ENCODE data around the gene TMEM239.

Gene TMEM239

DNA sequence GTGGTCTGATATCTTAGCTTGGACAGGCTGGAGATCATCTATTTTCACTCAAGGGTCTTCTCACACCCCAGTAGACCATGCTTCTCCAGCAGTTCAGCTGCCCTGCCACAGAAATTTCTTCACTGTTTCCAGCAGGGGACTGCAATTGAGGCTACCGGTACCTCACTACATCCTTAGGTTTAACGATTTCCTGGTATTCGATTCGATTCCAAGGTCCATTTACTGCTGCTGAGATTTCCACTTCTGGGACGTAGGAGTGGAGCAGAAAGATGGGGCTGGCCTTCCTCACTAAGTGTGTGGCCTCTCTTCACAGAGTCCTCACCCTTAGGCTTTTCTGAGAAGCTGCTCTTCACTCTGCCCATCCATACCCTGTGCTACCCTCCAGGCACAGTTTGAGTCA, 30.5 kb downstream of the TMEM239 start:
- H3K4me3 ChIP-seq (ENCODE audit: low read length, poor library complexity, severe bottlenecking) = no peak overlapping the region
- H3F3A ChIP-seq (ENCODE audit: low read depth) = 0 out of 2 replicates have a peak, but pooled peaks cover under 1% of the 10 kb centered on the region
- peaks cover 17% of the 10 kb centered on the region for H3K4me1 ChIP-seq (ENCODE audit: insufficient read depth, low read length, poor library complexity, severe bottlenecking)
- H3K36me3 ChIP-seq (ENCODE audit: insufficient read depth, low read length) = no peaks in the 10 kb centered on the region
- no peaks in the 10 kb centered on the region for H3K9me3 ChIP-seq (ENCODE audit: insufficient read depth, low read depth, low read length)
- no peaks in the 10 kb centered on the region for H3K9me2 ChIP-seq (replicated peaks; ENCODE audit: low read depth, low read length)
- no peaks in the 10 kb centered on the region for H3K27me3 ChIP-seq (ENCODE audit: insufficient read depth, low read length, poor library complexity, severe bottlenecking)
- no peak overlapping the region for H2AFZ ChIP-seq (ENCODE audit: low read length)
- H3K79me2 ChIP-seq (ENCODE audit: insufficient read depth, low read length) = peaks cover 7% of the 10 kb centered on the region; the same call in 1 of the 2 replicates
- no peaks in the 10 kb centered on the region for H4K20me1 ChIP-seq (ENCODE audit: insufficient read depth, low read length, poor library complexity, severe bottlenecking)
- H3K4me2 ChIP-seq (ENCODE audit: low read depth, low read length, poor library complexity, severe bottlenecking) = no peak overlapping the region
- no peak overlapping the region for H3K9ac ChIP-seq (ENCODE audit: low read depth, low read length, poor library complexity, severe bottlenecking)
- TF ChIP-seq CTCF (conservative IDR thresholded peaks at IDR 0.05; ENCODE audit: low read length) (no peak), EZH2phosphoT487 (IDR thresholded peaks at IDR 0.05; ENCODE audit: borderline replicate concordance) (no peak)

- H3K9ac ChIP-seq (ENCODE audit: low read depth, low read length, poor library complexity, severe bottlenecking) = no peak overlapping the region
- no peak for TF ChIP-seq EZH2phosphoT487 (IDR thresholded peaks at IDR 0.05; ENCODE audit: borderline replicate concordance)
- no peak for TF ChIP-seq CTCF (conservative IDR thresholded peaks at IDR 0.05; ENCODE audit: low read length)
- no peaks in the 10 kb centered on the region for H3K27me3 ChIP-seq (ENCODE audit: insufficient read depth, low read length, poor library complexity, severe bottlenecking)
- H3K9me3 ChIP-seq (ENCODE audit: insufficient read depth, low read depth, low read length) = no peaks in the 10 kb centered on the region
- peaks cover 3% of the 10 kb centered on the region; the same call in 1 of the 2 replicates for H3F3A ChIP-seq (ENCODE audit: low read depth)
- no peaks in the 10 kb centered on the region for H3K36me3 ChIP-seq (ENCODE audit: insufficient read depth, low read length)
- H3K4me2 ChIP-seq (ENCODE audit: low read depth, low read length, poor library complexity, severe bottlenecking) = no peak overlapping the region
- no peak overlapping the region for H3K4me3 ChIP-seq (ENCODE audit: low read length, poor library complexity, severe bottlenecking)
- peaks cover 23% of the 10 kb centered on the region for H3K4me1 ChIP-seq (ENCODE audit: insufficient read depth, low read length, poor library complexity, severe bottlenecking)
- no peaks in the 10 kb centered on the region; the same call in 1 of the 2 replicates for H3K79me2 ChIP-seq (ENCODE audit: insufficient read depth, low read length)
- no peak overlapping the region for H2AFZ ChIP-seq (ENCODE audit: low read length)
- no peaks in the 10 kb centered on the region for H3K9me2 ChIP-seq (replicated peaks; ENCODE audit: low read depth, low read length)
- no peaks in the 10 kb centered on the region for H4K20me1 ChIP-seq (ENCODE audit: insufficient read depth, low read length, poor library complexity, severe bottlenecking)
These were observed 31.6 kb downstream of the TMEM239 start for GRCh38 chr20:2847802-2848201.

DNA sequence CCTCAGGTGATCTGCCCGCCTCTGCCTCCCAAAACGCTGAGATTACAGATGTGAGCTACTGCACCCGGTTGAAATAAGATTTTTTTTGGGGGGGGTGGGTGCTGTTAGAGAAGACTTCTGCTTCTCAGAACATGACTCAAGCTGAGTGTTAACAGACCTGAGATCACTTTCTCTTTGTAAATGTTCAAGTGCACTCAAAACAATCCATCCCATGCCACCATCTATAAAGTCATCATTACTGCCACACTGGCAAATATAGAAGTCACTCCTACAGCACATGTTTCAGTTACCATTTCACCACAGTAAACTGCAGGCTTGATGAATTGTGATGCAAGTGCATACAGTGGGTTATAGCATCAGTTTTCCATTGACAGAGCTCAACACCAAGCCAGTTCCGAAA, 33.4 kb downstream of the TMEM239 start:
- H3K79me2 ChIP-seq (ENCODE audit: insufficient read depth, low read length) = no peaks in the 10 kb centered on the region
- peaks cover 3% of the 10 kb centered on the region; the same call in 1 of the 2 replicates for H3F3A ChIP-seq (ENCODE audit: low read depth)
- TF ChIP-seq EZH2phosphoT487 (IDR thresholded peaks at IDR 0.05; ENCODE audit: borderline replicate concordance) = no peak
- H3K27me3 ChIP-seq (ENCODE audit: insufficient read depth, low read length, poor library complexity, severe bottlenecking) = no peaks in the 10 kb centered on the region
- no peak overlapping the region for H3K9ac ChIP-seq (ENCODE audit: low read depth, low read length, poor library complexity, severe bottlenecking)
- no peak overlapping the region for H3K4me3 ChIP-seq (ENCODE audit: low read length, poor library complexity, severe bottlenecking)
- H2AFZ ChIP-seq (ENCODE audit: low read length) = no peak overlapping the region
- no peaks in the 10 kb centered on the region for H3K9me2 ChIP-seq (replicated peaks; ENCODE audit: low read depth, low read length)
- no peaks in the 10 kb centered on the region for H3K9me3 ChIP-seq (ENCODE audit: insufficient read depth, low read depth, low read length)
- H3K36me3 ChIP-seq (ENCODE audit: insufficient read depth, low read length) = no peaks in the 10 kb centered on the region
- no peak overlapping the region for H3K4me2 ChIP-seq (ENCODE audit: low read depth, low read length, poor library complexity, severe bottlenecking)
- H3K4me1 ChIP-seq (ENCODE audit: insufficient read depth, low read length, poor library complexity, severe bottlenecking) = peaks cover 16% of the 10 kb centered on the region
- H4K20me1 ChIP-seq (ENCODE audit: insufficient read depth, low read length, poor library complexity, severe bottlenecking) = no peaks in the 10 kb centered on the region

- TF ChIP-seq EZH2phosphoT487 (IDR thresholded peaks at IDR 0.05; ENCODE audit: borderline replicate concordance) (no peak), CTCF (conservative IDR thresholded peaks at IDR 0.05; ENCODE audit: low read length) (no peak)
- H3K4me1 ChIP-seq (ENCODE audit: insufficient read depth, low read length, poor library complexity, severe bottlenecking) = peaks cover 16% of the 10 kb centered on the region
- peaks cover 3% of the 10 kb centered on the region; the same call in 1 of the 2 replicates for H3F3A ChIP-seq (ENCODE audit: low read depth)
- H3K36me3 ChIP-seq (ENCODE audit: insufficient read depth, low read length) = no peaks in the 10 kb centered on the region
- H3K27me3 ChIP-seq (ENCODE audit: insufficient read depth, low read length, poor library complexity, severe bottlenecking) = no peaks in the 10 kb centered on the region
- H3K4me3 ChIP-seq (ENCODE audit: low read length, poor library complexity, severe bottlenecking) = no peak overlapping the region
- H3K9me3 ChIP-seq (ENCODE audit: insufficient read depth, low read depth, low read length) = no peaks in the 10 kb centered on the region
- no peak overlapping the region for H3K4me2 ChIP-seq (ENCODE audit: low read depth, low read length, poor library complexity, severe bottlenecking)
- no peak overlapping the region for H2AFZ ChIP-seq (ENCODE audit: low read length)
- no peak overlapping the region for H3K9ac ChIP-seq (ENCODE audit: low read depth, low read length, poor library complexity, severe bottlenecking)
- H3K79me2 ChIP-seq (ENCODE audit: insufficient read depth, low read length) = no peaks in the 10 kb centered on the region
- no peaks in the 10 kb centered on the region for H4K20me1 ChIP-seq (ENCODE audit: insufficient read depth, low read length, poor library complexity, severe bottlenecking)
- H3K9me2 ChIP-seq (replicated peaks; ENCODE audit: low read depth, low read length) = no peaks in the 10 kb centered on the region
These were observed 34.9 kb downstream of the TMEM239 start for GRCh38 chr20:2851086-2851485.
